ENCODE results near the gene DCTN2.
"Not testable (repeated sequence)": the region's sequence is repeated elsewhere in the genome, so short reads cannot be mapped to it uniquely, and the experiment has no call there.

DCTN2 gene

GRCh38 chr12:57515408-57515933 lies 31.5 kb downstream of the DCTN2 start:
- no peak for DNase-seq (ENCODE audit: low read depth)

- DNase-seq (ENCODE audit: low read depth), result no peak
These were observed 32.1 kb downstream of the DCTN2 start for GRCh38 chr12:57514720-57515407.

- DNase-seq (ENCODE audit: low read depth), result not testable (repeated sequence)
These were observed 32.7 kb downstream of the DCTN2 start for GRCh38 chr12:57514246-57514645.

GRCh38 chr12:57513677-57514076 lies 33.3 kb downstream of the DCTN2 start:
- not testable (repeated sequence) for DNase-seq (ENCODE audit: low read depth)

GRCh38 chr12:57513266-57513665 lies 33.7 kb downstream of the DCTN2 start:
- no peak for DNase-seq (ENCODE audit: low read depth)

GRCh38 chr12:57512665-57513064 lies 34.3 kb downstream of the DCTN2 start:
- DNase-seq (ENCODE audit: low read depth), result no peak

- no peak for DNase-seq (ENCODE audit: low read depth)
These were observed 35.2 kb downstream of the DCTN2 start for GRCh38 chr12:57511588-57512325.

- DNase-seq (ENCODE audit: low read depth), result no peak
These were observed 35.8 kb downstream of the DCTN2 start for GRCh38 chr12:57511161-57511560.

- DNase-seq (ENCODE audit: low read depth), result not testable (repeated sequence)
These were observed 39.2 kb downstream of the DCTN2 start for GRCh38 chr12:57507796-57508195.

- DNase-seq (ENCODE audit: low read depth), result not testable (repeated sequence)
These were observed 40.5 kb downstream of the DCTN2 start for GRCh38 chr12:57506541-57506940.

GRCh38 chr12:57502311-57502969 lies 44.6 kb downstream of the DCTN2 start:
- not testable (repeated sequence) for DNase-seq (ENCODE audit: low read depth)

GRCh38 chr12:57500213-57500612 lies 46.8 kb downstream of the DCTN2 start:
- DNase-seq (ENCODE audit: low read depth), result no peak

- no peak for DNase-seq (ENCODE audit: low read depth)
These were observed 48.4 kb downstream of the DCTN2 start for GRCh38 chr12:57498571-57498970.

- DNase-seq (ENCODE audit: low read depth), result no peak
These were observed 48.9 kb downstream of the DCTN2 start for GRCh38 chr12:57498132-57498502.

GRCh38 chr12:57497223-57498131 lies 49.5 kb downstream of the DCTN2 start:
- no peak for DNase-seq (ENCODE audit: low read depth)

- no peak for DNase-seq (ENCODE audit: low read depth)
These were observed 50.2 kb downstream of the DCTN2 start for GRCh38 chr12:57496822-57497221.

- not testable (repeated sequence) for DNase-seq (ENCODE audit: low read depth)
These were observed 51.8 kb downstream of the DCTN2 start for GRCh38 chr12:57495051-57495701.

GRCh38 chr12:57491393-57492280 lies 55.4 kb downstream of the DCTN2 start:
- no peak for DNase-seq (ENCODE audit: low read depth)

- no peak for DNase-seq (ENCODE audit: low read depth)
These were observed 56.9 kb downstream of the DCTN2 start for GRCh38 chr12:57490126-57490525.

GRCh38 chr12:57489157-57489641 lies 57.8 kb downstream of the DCTN2 start:
- DNase-seq (ENCODE audit: low read depth), result no peak
